ENCODE results near the gene FTSJ3.

The FTSJ3 gene

GRCh38 chr17:63785556-63785955 is 41.9 kb downstream of the FTSJ3 start:
- no peak for TF ChIP-seq GLIS3 (CRISPR knock-in tag; IDR thresholded peaks at IDR 0.05)
- no peak for TF ChIP-seq OSR1 (CRISPR knock-in tag; IDR thresholded peaks at IDR 0.05)
- TF ChIP-seq TCF4 (CRISPR knock-in tag; IDR thresholded peaks at IDR 0.05; ENCODE audit: borderline replicate concordance) = no peak
- no peak for TF ChIP-seq ESRRG (CRISPR knock-in tag; IDR thresholded peaks at IDR 0.05)
- TF ChIP-seq CREB5 (CRISPR knock-in tag; IDR thresholded peaks at IDR 0.05; ENCODE audit: low read depth) = no peak
- TF ChIP-seq TSHZ2 (CRISPR knock-in tag; IDR thresholded peaks at IDR 0.05) = no peak
- no peak for TF ChIP-seq ZC3H10 (CRISPR knock-in tag; IDR thresholded peaks at IDR 0.05)
- TF ChIP-seq PATZ1 (CRISPR knock-in tag; IDR thresholded peaks at IDR 0.05; ENCODE audit: borderline replicate concordance) = no peak
- TF ChIP-seq ZNF565 (CRISPR knock-in tag; conservative IDR thresholded peaks at IDR 0.05; ENCODE audit: low read depth) = no peak
- TF ChIP-seq POU6F1 (CRISPR knock-in tag; IDR thresholded peaks at IDR 0.05; ENCODE audit: borderline replicate concordance, low read depth) = no peak
- no peak for TF ChIP-seq ZFP30 (CRISPR knock-in tag; IDR thresholded peaks at IDR 0.05)
- TF ChIP-seq ZFP3 (CRISPR knock-in tag; IDR thresholded peaks at IDR 0.05) = no peak
- TF ChIP-seq SNAI2 (CRISPR knock-in tag; IDR thresholded peaks at IDR 0.05) = no peak
- TF ChIP-seq TOX (CRISPR knock-in tag; IDR thresholded peaks at IDR 0.05; ENCODE audit: borderline replicate concordance) = no peak
- TF ChIP-seq CSRNP3 (CRISPR knock-in tag; IDR thresholded peaks at IDR 0.05) = no peak
- no peak for TF ChIP-seq PPARA (CRISPR knock-in tag; IDR thresholded peaks at IDR 0.05; ENCODE audit: borderline replicate concordance)
- TF ChIP-seq BACH2 (CRISPR knock-in tag; IDR thresholded peaks at IDR 0.05; ENCODE audit: borderline replicate concordance) = no peak
- TF ChIP-seq ZNF70 (CRISPR knock-in tag; IDR thresholded peaks at IDR 0.05) = no peak
- no peak for TF ChIP-seq CSDC2 (CRISPR knock-in tag; IDR thresholded peaks at IDR 0.05)
- no peak for TF ChIP-seq ISL1 (CRISPR knock-in tag; IDR thresholded peaks at IDR 0.05)
- peak; percentile 84 for ATAC-seq

GRCh38 chr17:63783522-63783921 is 43.9 kb downstream of the FTSJ3 start:
- ATAC-seq = no peak
- TF ChIP-seq ARNTL (CRISPR knock-in tag; IDR thresholded peaks at IDR 0.05; ENCODE audit: borderline replicate concordance, low read depth) = no peak
- TF ChIP-seq PPARA (CRISPR knock-in tag; IDR thresholded peaks at IDR 0.05; ENCODE audit: borderline replicate concordance) = no peak
- no peak for TF ChIP-seq CSRNP3 (CRISPR knock-in tag; IDR thresholded peaks at IDR 0.05)
- TF ChIP-seq ZFP3 (CRISPR knock-in tag; IDR thresholded peaks at IDR 0.05) = no peak
- no peak for TF ChIP-seq TCF4 (CRISPR knock-in tag; IDR thresholded peaks at IDR 0.05; ENCODE audit: borderline replicate concordance)

All from SK-N-SH treated with all-trans-retinoic acid at 6 μM for 48 hours (cell line).